ENCODE measurements around the gene INHBB.
"Not testable (repeated sequence)": the region's sequence is repeated elsewhere in the genome, so short reads cannot be mapped to it uniquely, and the experiment has no call there.

INHBB gene

GRCh38 chr2:120308038-120308910 is 37.7 kb upstream of the INHBB start:
- Histone ChIP-seq H3K4me3 (ENCODE audit: low read length in 2 of 2) (no peak overlapping the region), H3K4me1 (ENCODE audit: control insufficient read depth, insufficient read depth, low read length) (peaks cover 4% of the 10 kb centered on the region), H3K27me3 (ENCODE audit: control insufficient read depth in 1 of 2, insufficient read depth in 2 of 2, low read length in 2 of 2) (no peaks in the 10 kb centered on the region), H3K36me3 (ENCODE audit: control insufficient read depth in 2 of 2, insufficient read depth in 2 of 2, low read length in 2 of 2) (peaks cover 2 to 3% of the 10 kb centered on the region in 2 donors), H3K9me3 (ENCODE audit: control insufficient read depth in 2 of 2, low read length in 2 of 2) (no peaks in the 10 kb centered on the region), H3K27ac (ENCODE audit: low read length) (no peak overlapping the region), H3K9ac (ENCODE audit: low read length in 2 of 2) (no peak overlapping the region)

GRCh38 chr2:120310136-120310535 is 35.8 kb upstream of the INHBB start:
- Histone ChIP-seq H3K9me3 (ENCODE audit: control insufficient read depth in 2 of 2, low read length in 2 of 2) (no peaks in the 10 kb centered on the region), H3K9ac (ENCODE audit: low read length in 2 of 2) (no peak overlapping the region), H3K27me3 (ENCODE audit: control insufficient read depth in 1 of 2, insufficient read depth in 2 of 2, low read length in 2 of 2) (no peaks in the 10 kb centered on the region), H3K4me3 (ENCODE audit: low read length in 2 of 2) (no peak overlapping the region), H3K27ac (ENCODE audit: low read length) (no peak overlapping the region), H3K36me3 (ENCODE audit: control insufficient read depth in 2 of 2, insufficient read depth in 2 of 2, low read length in 2 of 2) (peaks cover 2 to 3% of the 10 kb centered on the region in 2 donors), H3K4me1 (ENCODE audit: control insufficient read depth, insufficient read depth, low read length) (peaks cover 9% of the 10 kb centered on the region)

GRCh38 chr2:120310841-120311240 is 35.1 kb upstream of the INHBB start:
- H3K27me3 ChIP-seq (ENCODE audit: control insufficient read depth in 1 of 2, insufficient read depth in 2 of 2, low read length in 2 of 2); H3K4me1 ChIP-seq (ENCODE audit: control insufficient read depth, insufficient read depth, low read length); H3K27ac ChIP-seq (ENCODE audit: low read length); H3K9ac ChIP-seq (ENCODE audit: low read length in 2 of 2); H3K9me3 ChIP-seq (ENCODE audit: control insufficient read depth in 2 of 2, low read length in 2 of 2); H3K4me3 ChIP-seq (ENCODE audit: low read length in 2 of 2); H3K36me3 ChIP-seq (ENCODE audit: control insufficient read depth in 2 of 2, insufficient read depth in 2 of 2, low read length in 2 of 2): not testable (repeated sequence)

GRCh38 chr2:120312076-120312475 is 33.9 kb upstream of the INHBB start:
- Histone ChIP-seq H3K9me3 (ENCODE audit: control insufficient read depth in 2 of 2, low read length in 2 of 2) (no peaks in the 10 kb centered on the region), H3K36me3 (ENCODE audit: control insufficient read depth in 2 of 2, insufficient read depth in 2 of 2, low read length in 2 of 2) (no peaks in the 10 kb centered on the region), H3K9ac (ENCODE audit: low read length in 2 of 2) (no peak overlapping the region), H3K4me1 (ENCODE audit: control insufficient read depth, insufficient read depth, low read length) (peaks cover 9% of the 10 kb centered on the region), H3K27ac (ENCODE audit: low read length) (no peak overlapping the region), H3K4me3 (ENCODE audit: low read length in 2 of 2) (no peak overlapping the region), H3K27me3 (ENCODE audit: control insufficient read depth in 1 of 2, insufficient read depth in 2 of 2, low read length in 2 of 2) (no peaks in the 10 kb centered on the region)

- H3K27ac ChIP-seq (ENCODE audit: low read length), result peak overlapping the region; percentile 37
- peak overlapping the region; percentile 50 to 73 for H3K9ac ChIP-seq (ENCODE audit: low read length in 2 of 2)
Observed at GRCh38 chr2:120312860-120313694, 32.9 kb upstream of the INHBB start.

GRCh38 chr2:120313695-120314615 is 32.0 kb upstream of the INHBB start:
- H3K36me3 ChIP-seq (ENCODE audit: control insufficient read depth in 2 of 2, insufficient read depth in 2 of 2, low read length in 2 of 2), result no peaks in the 10 kb centered on the region
- no peaks in the 10 kb centered on the region for H3K27me3 ChIP-seq (ENCODE audit: control insufficient read depth in 1 of 2, insufficient read depth in 2 of 2, low read length in 2 of 2)
- peaks cover 13% of the 10 kb centered on the region for H3K4me1 ChIP-seq (ENCODE audit: control insufficient read depth, insufficient read depth, low read length)
- no peaks in the 10 kb centered on the region for H3K9me3 ChIP-seq (ENCODE audit: control insufficient read depth in 2 of 2, low read length in 2 of 2)
- H3K4me3 ChIP-seq (ENCODE audit: low read length in 2 of 2), result peak overlapping the region; percentile 76 to 85
- peak overlapping the region; percentile 37 for H3K27ac ChIP-seq (ENCODE audit: low read length)
- peak overlapping the region; percentile 50 to 73 for H3K9ac ChIP-seq (ENCODE audit: low read length in 2 of 2)

More at GRCh38 chr2:120312860-120313694, 32.9 kb upstream of the INHBB start:
- H3K9me3 ChIP-seq (ENCODE audit: control insufficient read depth in 2 of 2, low read length in 2 of 2), result no peaks in the 10 kb centered on the region
- no peaks in the 10 kb centered on the region for H3K36me3 ChIP-seq (ENCODE audit: control insufficient read depth in 2 of 2, insufficient read depth in 2 of 2, low read length in 2 of 2)
- peak overlapping the region; percentile 76 to 85 for H3K4me3 ChIP-seq (ENCODE audit: low read length in 2 of 2)
- no peaks in the 10 kb centered on the region for H3K27me3 ChIP-seq (ENCODE audit: control insufficient read depth in 1 of 2, insufficient read depth in 2 of 2, low read length in 2 of 2)
- peaks cover 9% of the 10 kb centered on the region for H3K4me1 ChIP-seq (ENCODE audit: control insufficient read depth, insufficient read depth, low read length)

GRCh38 chr2:120314690-120315366 is 31.1 kb upstream of the INHBB start:
- Histone ChIP-seq H3K4me1 (ENCODE audit: control insufficient read depth, insufficient read depth, low read length) (peaks cover 17% of the 10 kb centered on the region), H3K27me3 (ENCODE audit: control insufficient read depth in 1 of 2, insufficient read depth in 2 of 2, low read length in 2 of 2) (no peaks in the 10 kb centered on the region), H3K4me3 (ENCODE audit: low read length in 2 of 2) (no peak overlapping the region), H3K36me3 (ENCODE audit: control insufficient read depth in 2 of 2, insufficient read depth in 2 of 2, low read length in 2 of 2) (no peaks in the 10 kb centered on the region), H3K9ac (ENCODE audit: low read length in 2 of 2) (no peak overlapping the region), H3K27ac (ENCODE audit: low read length) (no peak overlapping the region), H3K9me3 (ENCODE audit: control insufficient read depth in 2 of 2, low read length in 2 of 2) (no peaks in the 10 kb centered on the region)

- peaks cover 17% of the 10 kb centered on the region for H3K4me1 ChIP-seq (ENCODE audit: control insufficient read depth, insufficient read depth, low read length)
- no peak overlapping the region for H3K9ac ChIP-seq (ENCODE audit: low read length in 2 of 2)
- H3K27me3 ChIP-seq (ENCODE audit: control insufficient read depth in 1 of 2, insufficient read depth in 2 of 2, low read length in 2 of 2), result no peaks in the 10 kb centered on the region
Observed at GRCh38 chr2:120315367-120316033, 30.4 kb upstream of the INHBB start.

DNA sequence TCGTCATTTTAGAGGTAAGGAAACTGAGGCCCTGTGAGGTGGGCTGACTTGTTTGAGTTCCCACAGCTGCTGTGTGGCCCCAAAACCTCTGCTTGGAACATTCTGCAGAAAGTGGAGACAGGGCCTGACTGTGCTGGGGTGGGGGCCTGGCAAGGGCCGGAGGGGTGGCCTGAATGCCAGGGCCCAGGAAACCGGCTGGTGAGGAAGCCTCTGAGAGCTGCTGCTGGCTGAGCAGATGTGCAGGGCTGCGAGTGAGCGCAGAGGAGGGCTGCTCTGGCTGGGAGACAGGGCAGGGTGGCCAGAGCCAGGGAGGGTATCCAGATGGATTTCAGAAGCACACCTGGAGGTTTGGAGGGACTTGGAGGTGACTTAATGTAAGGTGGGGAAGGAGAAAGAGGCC is 29.9 kb upstream of the INHBB start:
- no peak overlapping the region for H3K9ac ChIP-seq (ENCODE audit: low read length in 2 of 2)
- peaks cover 17% of the 10 kb centered on the region for H3K4me1 ChIP-seq (ENCODE audit: control insufficient read depth, insufficient read depth, low read length)
- no peak overlapping the region for H3K4me3 ChIP-seq (ENCODE audit: low read length in 2 of 2)
- no peaks in the 10 kb centered on the region for H3K27me3 ChIP-seq (ENCODE audit: control insufficient read depth in 1 of 2, insufficient read depth in 2 of 2, low read length in 2 of 2)
- no peaks in the 10 kb centered on the region for H3K9me3 ChIP-seq (ENCODE audit: control insufficient read depth in 2 of 2, low read length in 2 of 2)
- no peaks in the 10 kb centered on the region for H3K36me3 ChIP-seq (ENCODE audit: control insufficient read depth in 2 of 2, insufficient read depth in 2 of 2, low read length in 2 of 2)
- no peak overlapping the region for H3K27ac ChIP-seq (ENCODE audit: low read length)

More at GRCh38 chr2:120315367-120316033, 30.4 kb upstream of the INHBB start:
- Histone ChIP-seq H3K36me3 (ENCODE audit: control insufficient read depth in 2 of 2, insufficient read depth in 2 of 2, low read length in 2 of 2) (no peaks in the 10 kb centered on the region), H3K4me3 (ENCODE audit: low read length in 2 of 2) (no peak overlapping the region), H3K9me3 (ENCODE audit: control insufficient read depth in 2 of 2, low read length in 2 of 2) (no peaks in the 10 kb centered on the region), H3K27ac (ENCODE audit: low read length) (no peak overlapping the region)
